Left hindlimb (tissue), 1 donor: Measurements from ENCODE around the gene MYOM3.
"Not testable (repeated sequence)": the region's sequence is repeated elsewhere in the genome, so short reads cannot be mapped to it uniquely, and the experiment has no call there.

Experiments used
- DNase-seq: peaks from one replicate; pipeline ENCODE4 v3.0.0-alpha.2; 2018

The MYOM3 gene

DNA sequence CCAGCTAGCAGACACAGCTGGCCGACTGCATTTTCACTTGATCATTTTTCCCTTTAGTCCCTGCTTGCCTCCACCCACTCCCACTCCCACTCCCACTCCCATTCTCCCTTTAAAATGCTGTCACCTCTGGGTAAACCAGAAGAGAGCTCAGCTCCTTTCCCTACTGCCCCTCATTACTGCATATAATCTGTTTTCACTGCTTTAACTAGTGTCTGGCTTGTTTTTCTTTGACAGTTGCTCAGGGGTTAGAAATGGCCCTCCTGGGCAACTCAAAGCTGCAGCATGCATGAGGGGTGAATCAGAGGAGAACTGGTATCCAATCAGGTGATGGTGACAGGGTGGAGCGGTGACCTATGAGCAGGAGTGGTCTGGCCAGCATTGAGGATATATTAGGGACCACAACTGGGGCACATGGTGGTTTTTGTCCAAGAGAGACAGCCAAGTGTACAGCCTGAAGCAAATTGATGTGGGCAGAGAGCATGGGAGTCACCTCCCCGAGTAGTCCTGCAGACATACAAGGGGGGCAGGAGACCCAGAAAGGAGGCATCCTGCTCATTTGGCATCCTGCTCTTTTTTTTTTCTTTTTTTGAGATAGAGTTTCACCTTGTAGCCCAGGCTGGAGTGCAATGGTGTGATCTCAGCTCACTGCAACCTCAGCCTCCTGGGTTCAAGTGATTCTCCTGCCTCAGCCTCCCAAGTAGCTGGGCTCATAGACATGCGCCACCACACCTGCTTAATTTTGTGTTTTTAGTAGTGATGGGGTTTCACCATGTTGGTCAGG, 89.2 kb downstream of the MYOM3 start:
- DNase-seq: no peak

GRCh38 chr1:24021403-24022266, 90.3 kb downstream of the MYOM3 start:
- no peak for DNase-seq

GRCh38 chr1:24020470-24020869, 91.5 kb downstream of the MYOM3 start:
- no peak for DNase-seq

- DNase-seq: peak; percentile 63
Measured at GRCh38 chr1:24020025-24020424, 91.9 kb downstream of the MYOM3 start.

GRCh38 chr1:24018611-24019580, 93.0 kb downstream of the MYOM3 start:
- peak; percentile 97 for DNase-seq

DNA sequence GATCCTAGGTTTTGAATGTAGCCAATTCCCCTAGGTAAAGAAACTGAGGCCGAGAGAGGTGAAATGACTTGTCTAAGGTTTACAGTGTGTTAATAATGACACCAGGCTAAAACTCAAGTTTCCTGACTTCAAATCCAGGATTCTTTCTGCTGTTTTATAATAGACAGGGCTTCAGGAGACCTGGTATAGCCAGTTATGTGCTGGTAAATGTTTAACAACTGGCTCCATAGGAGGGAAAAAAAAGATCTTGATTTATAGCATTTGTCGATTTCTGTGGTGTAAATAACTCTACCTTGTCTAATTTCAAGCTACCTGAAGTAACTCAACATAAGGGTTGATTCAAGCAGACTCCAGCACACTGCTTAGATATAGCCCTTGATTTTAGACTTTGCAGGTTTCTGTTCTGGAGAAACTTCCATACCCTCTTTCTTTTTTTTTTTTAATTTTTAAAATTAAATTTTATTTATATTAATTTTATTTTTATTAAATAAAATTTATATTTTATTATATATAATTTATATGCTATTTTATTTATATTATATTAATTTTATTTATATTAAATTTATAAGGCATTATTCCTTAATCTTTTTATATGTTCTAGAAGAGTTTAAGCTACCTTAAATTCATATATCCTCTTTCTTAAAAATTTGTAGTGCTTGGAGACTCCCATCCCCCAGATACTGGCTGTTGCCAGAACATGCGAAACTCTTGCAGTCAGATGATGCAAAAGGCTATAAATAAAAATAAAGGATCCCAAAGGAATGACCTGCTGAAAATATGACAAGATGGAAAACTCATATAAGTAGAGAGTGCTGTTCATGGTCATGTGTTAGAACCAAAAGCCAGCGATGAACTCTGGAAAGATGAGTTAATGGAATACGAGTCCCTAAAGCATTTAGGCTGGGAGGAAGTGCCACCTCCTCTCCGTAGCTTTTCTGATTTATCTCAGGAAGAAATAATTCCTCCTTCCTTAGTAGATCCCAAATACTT, 96.4 kb downstream of the MYOM3 start:
- DNase-seq: peak; percentile 52

GRCh38 chr1:24012878-24013277, 99.1 kb downstream of the MYOM3 start:
- not testable (repeated sequence) for DNase-seq

DNA sequence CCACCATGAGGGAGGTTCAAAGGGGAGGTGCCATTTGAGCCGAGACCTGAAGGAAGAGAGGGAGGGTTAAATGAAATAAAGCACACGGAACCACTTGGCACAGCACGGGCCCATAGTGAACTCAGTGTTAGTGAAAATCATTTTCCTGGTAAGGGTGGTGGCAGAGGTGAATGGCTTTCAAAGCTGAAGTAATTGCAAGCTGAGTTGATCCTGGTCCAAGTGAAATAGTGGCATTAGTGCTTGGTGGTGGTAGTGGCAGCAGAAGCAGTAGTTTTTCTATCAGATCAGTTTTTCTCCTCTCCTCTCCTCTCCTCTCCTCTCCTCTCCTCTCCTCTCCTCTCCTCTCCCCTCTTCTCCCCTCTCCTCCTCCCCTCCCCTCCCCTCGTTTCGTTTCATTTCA, 101.3 kb downstream of the MYOM3 start:
- DNase-seq: no peak

- no peak for DNase-seq
Measured at GRCh38 chr1:24009406-24009805, 102.5 kb downstream of the MYOM3 start.

DNA sequence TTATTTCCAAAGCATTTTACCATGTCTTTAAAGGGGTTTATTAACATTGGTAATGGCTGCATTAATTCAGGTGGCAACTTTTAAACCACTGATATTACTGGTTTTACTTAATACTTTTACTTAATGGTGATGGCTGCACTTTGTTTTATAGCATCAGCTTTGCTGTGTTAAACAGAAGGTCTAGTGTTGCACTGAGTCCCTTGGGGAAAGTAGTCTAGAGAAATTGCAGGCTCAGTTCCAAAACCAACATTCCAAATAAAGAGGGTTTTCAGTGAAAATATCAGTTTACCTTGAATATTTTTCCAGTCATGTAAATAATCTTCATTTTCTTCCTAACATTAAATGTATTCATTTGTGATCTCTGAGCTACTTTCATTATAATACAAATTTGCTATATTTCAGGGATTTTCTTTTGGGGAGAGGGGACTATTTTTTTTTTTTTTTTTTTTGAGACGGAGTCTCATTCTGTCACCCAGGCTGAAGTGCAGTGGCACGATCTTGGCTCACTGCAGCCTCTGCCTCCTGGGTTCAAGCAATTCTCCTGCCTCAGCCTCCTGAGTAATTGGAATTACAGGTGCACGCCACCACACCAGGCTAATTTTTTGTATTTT, 103.3 kb downstream of the MYOM3 start:
- DNase-seq: not testable (repeated sequence)

DNA sequence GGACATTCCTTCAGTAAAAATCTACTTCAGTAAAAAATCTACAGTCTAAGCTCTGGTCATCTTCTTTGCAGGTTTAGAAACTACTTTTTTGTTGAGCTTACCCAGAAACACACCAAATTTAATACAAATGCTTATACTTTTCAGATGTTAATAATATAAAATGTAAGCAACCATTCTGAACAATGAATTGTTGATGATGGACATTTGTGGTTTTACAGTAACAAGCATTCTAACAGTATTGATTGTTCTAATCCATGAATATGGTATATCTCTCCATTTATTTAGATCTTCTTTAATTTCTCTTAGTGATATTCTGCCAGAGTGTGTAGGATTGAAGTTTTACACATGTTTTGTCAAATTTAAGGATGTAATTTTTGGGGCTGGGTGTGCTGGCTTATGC, 104.9 kb downstream of the MYOM3 start:
- no peak for DNase-seq
